NK-92 treated with Interleukin-12 subunit alpha and Interleukin-12 subunit beta, amount 100 ng/mL, for 24 hours (cell line): Measurements from ENCODE around the gene MYO5B.
"Not testable (repeated sequence)": the region's sequence is repeated elsewhere in the genome, so short reads cannot be mapped to it uniquely, and the experiment has no call there.

Experiments used
- DNase-seq: peaks from one replicate; lab custom pipeline; 2025; lab: John Stamatoyannopoulos, UW

The MYO5B gene

DNA sequence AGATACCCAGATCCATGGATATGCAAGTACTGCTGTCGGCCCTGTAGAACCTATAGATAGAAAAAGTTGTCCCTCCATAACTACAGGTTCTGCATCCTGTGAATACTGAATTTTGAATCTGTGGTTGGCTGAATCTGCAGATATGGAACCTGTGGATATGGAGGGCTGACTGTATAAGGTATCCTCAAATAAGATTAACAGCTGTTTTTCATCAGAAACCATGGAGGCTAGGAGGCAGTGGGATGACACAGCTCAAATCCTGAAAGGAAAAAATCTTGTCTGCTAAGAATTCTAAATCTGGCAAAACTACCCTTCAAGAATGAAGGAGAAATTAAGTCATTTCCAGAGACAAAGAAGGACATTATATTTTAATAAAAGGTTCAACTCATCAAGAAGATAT, 367.0 kb downstream of the MYO5B start:
- DNase-seq, result no peak

DNA sequence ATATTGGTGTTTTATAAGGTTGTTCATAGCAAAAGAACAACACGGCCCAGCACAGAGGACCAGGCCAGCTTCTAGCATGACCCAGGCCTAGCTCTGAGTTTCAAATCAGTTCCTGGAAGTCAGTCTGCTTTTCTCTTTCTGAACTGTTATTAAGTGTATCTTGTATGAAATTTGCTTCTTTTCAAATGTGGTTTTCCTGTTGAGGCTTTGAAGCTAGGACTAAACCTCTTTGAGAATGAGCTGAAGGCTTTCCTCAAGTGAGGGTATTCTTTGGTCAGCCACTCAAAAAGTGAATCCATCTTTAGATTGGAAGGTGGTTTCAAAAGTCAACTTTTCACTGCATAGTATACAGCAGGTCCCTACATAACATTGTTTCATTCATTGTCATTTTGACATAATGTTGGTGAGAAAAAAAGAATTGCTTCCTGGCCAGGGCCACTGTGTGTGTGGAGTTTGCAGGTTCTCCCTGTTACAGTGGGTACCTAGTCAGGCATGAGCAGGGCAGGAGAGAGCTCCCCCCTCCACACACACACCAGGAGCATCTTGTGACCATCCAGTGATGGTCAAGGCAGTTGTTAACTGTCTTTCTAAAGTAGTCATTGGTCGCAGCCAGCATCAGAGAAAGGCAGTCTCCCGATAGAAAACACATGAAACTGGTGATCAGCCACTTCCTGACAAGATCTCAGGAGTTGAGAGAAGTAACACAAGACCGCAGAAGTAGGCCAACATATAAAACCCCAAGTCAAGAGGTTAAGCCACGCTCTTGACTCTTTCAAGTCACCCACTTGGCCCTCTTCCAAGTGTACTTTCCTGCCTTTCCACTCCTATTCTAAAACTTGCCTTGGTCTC, 374.9 kb downstream of the MYO5B start:
- peak; percentile 20 for DNase-seq

DNA sequence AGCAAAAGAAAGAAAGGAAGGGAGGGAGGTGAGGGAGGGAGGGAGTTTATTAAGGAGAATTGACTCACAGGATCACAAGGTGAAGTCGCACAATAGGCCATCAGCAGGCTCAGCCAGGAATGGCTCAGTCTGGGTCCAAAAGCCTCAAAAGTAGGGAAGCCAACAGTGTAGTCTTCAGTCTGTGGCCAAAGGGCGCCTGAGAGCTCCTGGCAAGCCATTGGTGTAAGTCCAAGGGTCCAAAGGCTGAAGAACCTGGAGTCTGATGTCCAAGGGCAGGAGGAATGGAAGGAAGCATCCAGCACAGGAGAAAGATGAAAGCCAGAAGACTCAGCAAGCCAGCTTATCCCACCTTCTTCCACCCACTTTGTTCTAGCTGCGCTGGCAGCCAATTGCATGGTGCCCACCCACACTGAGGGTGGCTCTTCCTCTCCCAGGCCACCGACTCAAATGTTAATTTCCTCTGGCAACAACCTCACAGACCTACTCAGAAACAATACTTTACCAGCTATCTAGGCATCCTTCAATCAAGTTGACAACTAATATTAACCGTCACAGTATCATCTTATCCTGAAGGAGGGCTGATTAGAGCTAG, 375.8 kb downstream of the MYO5B start:
- no peak for DNase-seq

DNA sequence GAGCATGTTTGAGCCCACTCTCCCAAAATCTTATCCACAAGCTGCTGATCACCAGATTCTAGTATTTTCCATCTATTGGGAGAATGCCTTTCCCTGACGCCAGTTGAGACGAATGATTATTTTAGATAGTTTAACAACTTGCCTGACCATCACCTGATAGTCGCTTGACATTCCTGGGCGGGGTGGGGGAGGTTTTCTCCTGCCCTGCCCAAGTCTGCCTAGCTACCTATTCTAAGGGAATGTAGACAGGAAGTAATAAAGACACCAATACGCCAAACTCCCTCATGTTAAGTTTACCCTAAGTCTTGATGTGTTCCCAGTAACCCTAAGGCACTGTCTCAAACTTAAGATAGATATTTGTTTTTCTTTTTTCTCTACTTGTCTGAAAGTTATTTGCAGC, 377.0 kb downstream of the MYO5B start:
- no peak for DNase-seq

DNA sequence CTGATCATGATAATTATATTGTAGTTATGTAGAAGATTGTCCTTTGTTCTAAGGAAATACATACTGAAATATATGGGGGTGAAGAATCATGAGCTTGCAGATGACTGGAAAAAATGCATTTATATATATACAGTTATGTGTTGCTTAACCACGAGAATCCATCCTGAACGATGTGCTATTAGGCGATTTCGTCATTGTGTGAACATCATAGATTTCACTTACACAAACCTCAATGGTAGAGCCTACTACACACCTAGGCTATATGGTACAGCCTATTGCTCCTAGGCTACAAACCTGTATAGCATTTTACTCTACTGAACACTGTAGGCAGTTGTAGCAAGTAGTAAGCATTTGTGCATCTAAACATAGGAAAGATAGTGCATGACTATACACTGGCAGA, 379.0 kb downstream of the MYO5B start:
- DNase-seq, result no peak

DNA sequence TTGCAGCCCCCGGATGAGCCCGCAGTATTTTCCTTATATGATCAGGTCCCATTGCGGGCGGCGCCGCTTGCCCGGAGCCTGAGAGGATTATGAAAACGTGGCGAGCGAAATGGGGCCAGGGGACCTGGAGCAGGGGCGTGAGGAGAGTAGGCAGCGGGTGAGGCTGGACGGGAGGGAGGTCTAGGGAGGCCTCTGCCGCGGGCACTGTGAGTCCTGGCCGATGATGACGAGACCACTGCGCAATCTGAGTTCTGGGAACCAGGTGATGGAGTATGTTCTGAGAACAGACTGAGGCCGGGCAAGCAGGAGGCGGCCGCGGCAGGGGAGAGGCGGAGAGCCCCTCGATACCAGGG, 380.8 kb downstream of the MYO5B start:
- peak; percentile 67 for DNase-seq

DNA sequence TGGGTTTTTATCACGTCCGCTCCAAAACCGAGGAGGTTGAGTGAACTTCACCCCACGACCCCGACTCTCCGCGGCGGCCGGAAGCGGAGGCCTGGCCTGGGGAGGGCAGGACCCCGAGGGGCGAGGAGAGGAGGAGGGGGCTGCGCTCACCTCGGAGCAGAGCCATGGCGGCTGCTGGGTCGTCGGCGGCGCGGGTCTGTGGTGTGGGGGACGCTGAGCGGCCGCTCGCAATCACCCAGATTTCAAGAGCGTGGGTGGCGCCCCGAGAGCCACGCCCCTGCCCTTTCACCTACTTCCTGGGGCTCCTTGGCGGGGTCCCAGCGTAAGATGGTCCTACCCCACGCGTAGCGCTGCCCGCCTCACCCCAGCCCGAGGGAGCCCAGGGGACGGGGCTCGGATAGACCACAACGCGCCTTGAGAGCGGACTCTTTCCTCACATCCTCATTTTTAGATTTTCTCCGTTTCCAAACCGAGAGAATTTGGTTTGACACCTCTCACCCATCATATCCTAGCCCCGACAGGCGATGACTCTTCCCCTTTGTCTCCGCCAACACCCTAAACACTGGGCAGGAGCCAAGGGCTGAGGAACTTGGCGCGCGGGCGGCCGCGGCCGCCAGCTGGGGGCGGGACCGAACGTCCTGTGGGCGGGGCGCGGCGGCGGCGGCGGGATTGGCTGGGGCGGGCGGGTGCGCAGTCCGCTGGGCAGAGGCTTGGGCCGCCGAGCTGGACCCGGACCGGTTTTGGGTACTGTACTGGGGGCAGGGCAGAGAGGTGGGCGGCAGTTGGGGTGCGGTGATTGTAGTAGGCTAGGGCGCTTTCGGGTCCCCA, 381.4 kb downstream of the MYO5B start, which contains the start of gene ACAA2:
ACAA2 (minus strand) TSS at position 215 of the 828 bp plus-strand sequence; CDS start at position 166, 49 bp downstream.
- peak; percentile 91 for DNase-seq

DNA sequence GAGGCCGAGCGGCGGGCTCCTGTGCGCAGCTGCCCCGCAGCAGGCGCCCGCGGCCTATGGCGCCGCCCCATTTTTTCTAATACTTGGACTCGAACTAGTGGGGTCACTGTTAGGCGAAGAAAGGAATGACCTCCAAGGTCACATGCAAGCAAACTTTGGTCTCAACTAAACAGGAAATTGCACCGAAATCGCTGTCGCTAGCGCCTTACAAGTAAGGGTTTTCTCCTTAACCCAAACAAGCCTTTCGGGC, 382.0 kb downstream of the MYO5B start:
- DNase-seq, result peak; percentile 70

DNA sequence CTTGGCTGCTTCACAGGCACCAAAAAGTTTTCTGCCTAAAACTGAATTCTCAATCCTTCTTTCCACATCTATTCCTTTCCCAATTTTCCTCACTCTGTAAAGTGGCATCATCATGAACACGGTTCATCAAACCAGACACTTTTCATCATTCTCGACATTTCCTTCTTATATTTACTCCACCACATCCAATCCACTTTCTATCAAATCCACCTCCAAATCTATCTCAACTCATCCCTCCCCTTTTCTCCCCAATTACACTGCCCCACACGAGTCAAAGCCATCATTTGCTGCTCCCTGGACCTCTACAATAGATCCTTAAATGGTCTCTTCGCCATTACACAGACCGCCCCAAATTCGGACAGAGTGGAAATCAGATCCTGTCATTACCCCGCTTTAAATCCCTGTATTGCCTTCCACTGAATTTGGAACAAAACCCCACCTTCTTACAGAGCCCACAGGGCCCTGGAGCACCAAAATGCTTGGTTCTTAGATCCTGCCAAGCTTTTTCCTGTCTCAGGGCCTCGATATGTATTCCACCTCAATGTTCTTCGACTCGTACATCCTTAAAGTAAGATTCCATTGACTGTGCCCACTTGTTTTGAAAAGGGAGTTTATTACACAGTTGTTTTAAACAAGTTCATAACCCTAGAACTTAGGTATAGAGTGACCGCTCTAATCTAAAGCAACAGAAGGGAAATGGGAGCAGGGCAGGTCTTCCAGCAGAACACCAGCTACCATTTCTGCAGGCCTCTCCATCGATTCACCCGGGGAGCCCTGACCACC, 382.5 kb downstream of the MYO5B start:
- DNase-seq, result no peak

DNA sequence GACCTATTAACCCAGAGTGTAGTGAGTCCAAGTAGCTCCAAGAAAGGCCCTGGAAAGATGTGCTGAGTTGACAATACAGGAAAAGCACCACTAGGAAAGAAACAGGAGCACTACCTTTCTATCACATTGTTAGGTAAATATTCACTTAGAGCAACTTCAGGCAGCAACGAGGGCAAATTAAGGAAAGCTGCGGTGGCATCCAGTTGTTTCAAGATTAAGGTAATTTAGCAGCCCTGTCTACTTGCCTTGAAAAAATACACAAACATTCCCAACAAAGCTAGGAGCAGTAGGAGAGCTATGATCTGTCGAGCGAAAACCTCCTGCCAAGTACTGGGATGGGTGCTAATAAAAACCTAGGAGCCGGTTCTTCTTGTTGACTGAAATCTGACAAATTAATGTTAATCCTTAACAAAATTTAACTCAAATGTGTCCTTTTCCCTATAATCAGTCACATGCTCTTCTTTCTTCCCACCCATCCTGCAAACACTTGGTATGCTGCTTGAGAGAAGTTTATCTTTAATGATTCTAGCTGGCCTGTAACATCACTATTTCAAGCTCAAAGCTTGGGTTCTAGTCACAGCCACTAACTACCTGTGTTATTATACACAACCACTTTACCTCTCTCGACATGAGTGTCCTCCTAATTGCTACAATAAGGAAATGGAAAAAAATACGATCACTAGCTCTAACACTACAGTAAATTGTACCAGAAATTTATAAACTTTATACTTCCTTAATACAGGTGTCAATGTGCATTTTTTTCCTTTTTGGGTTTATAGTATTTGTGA, 383.6 kb downstream of the MYO5B start:
- no peak for DNase-seq

DNA sequence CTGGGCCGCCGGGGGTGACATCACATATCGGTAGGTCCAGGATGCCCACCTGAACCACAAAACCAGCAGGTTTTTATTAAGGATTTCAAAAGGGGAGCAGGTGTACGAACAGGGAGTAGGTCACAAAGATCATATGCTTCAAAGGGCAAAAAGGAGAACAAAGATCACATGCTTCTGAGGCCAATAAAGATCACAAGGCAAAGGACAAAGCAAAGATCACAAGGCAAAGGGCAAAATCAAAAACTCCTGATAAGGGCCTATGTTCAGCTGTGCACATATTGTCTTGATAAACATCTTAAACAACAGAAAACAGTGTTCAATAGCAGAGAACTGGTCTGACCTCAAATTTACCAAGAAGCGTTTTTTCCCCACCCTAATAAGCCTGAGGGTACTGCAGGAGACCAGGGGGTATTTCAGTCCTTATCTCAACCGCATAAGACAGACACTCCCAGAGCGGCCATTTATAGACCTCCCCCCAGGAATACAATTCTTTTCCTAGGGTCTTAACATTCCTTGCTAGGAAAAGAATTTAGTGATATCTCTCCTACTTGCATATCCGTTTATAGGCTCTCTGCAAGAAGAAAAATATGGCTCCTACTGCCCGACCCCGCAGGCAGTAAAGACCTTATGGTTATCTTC, 386.3 kb downstream of the MYO5B start:
- DNase-seq, result not testable (repeated sequence)

DNA sequence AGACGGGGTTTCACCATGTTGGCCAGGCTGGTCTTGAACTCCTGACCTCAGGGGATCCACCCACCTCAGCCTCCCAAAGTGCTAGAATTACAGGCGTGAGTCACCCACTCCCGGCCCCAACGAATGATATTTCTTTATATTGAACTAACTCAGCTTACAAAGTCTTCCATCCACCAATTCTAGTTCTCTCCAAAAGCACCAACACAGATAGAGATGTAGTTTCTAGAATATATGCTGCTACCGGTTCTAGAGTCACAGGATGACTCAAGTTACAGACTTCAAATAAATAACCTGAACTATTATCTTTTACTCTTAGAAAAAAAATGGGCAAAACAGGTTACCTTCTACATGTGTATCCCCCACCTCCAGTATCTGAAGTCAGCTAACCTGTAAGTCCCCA, 390.9 kb downstream of the MYO5B start:
- no peak for DNase-seq

DNA sequence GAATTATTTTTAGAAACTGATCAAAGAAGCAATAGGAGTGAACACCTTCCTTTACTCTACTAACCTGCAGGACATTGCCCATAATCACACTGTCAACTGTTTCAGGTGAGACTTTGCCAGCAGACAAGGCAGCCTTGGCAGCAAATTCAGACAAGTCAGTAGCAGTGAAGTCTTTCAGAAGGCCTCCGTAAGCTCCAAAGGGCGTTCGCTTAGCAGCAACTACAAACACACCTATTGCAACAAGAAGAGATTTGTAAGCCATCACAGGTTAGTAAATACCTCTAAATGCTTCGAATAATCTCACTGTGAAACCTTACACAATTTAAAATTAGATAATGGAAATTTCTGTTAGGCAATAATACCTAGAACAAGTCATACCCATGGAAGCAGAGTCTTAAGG, 392.3 kb downstream of the MYO5B start:
- no peak for DNase-seq

DNA sequence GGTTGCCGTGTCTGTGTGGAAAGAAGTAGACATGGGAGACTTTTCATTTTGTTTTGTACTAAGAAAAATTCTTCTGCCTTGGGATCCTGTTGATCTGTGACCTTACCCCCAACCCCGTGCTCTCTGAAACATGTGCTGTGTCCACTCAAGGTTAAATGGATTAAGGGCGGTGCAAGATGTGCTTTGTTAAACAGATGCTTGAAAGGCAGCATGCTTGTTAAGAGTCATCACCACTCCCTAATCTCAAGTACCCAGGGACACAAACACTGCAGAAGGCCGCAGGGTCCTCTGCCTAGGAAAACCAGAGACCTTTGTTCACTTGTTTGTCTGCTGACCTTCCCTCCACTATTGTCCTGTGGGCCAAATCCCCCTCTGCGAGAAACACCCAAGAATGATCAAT, 394.5 kb downstream of the MYO5B start:
- not testable (repeated sequence) for DNase-seq

DNA sequence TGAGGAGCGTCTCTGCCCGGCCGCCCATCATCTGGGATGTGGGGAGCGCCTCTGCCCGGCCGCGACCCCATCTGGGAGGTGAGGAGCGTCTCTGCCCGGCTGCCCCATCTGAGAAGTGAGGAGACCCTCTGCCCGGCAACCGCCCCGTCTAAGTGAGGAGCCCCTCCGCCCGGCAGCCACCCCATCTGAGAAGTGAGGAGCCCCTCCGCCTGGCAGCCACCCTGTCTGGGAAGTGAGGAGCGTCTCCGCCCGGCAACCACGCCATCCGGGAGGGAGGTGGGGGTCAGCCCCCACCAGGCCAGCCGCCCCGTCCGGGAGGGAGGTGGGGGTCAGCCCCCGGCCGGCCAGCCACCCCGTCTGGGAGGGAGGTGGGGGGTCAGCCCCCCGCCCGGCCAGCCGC, 395.1 kb downstream of the MYO5B start:
- not testable (repeated sequence) for DNase-seq

DNA sequence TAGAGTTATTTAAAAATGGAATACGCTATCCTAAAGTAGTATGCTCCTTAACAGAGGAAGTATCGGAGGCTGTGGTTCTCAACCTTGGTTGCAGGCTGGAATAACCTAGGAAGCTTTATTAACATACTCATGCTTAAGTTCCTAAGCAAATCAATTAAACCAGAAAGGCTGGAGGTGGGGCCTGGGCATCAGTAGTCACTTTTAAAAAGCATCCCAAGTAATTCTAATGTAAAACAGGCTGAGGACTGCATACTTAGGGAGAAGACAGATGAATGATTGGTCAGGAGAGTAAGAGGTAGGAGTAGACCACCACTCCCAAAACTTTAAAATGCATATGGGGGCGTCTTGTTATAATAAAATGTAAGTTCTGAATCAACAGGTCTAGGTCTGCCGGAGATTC, 396.9 kb downstream of the MYO5B start:
- no peak for DNase-seq

DNA sequence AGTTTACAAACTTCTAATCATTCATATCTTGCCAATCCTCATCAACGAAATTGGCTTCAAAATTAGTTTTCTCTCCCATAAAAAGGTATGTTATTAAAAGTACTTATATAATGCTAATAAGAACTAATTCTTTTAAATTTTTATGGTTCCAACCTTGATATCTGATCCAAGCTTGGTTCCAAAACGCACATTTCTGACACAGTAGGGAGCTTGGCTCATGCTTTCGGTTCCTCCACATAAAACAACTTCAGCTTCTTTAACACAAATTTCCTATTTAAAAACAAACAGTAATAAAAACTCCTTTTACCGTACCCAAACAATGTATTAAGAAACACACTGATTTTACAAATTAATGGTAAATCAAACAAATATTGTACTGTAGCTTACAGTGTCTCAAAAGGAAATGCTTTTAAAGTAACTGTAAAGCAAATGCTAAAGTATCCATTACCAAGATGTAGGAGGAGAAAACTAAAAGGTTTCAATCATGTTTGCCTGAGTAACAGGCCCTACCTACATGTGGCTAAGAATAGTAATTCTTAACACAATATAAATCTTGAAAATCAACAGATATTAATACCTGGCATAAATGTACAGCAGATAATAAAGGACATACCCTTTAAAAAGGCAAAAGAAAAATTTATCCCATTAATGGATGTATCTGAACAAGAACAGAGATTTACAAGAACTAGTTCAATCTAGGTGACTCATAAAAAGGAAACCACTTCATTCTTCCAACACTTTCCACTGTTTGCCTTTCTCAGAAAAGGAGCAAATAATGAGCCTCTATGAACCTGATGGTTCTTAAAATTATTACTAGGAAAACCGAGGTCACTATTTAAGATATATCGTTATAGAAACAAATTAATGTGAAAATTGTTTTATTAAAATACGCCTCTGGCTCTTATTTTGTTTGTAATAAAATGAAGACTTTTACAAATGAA, 399.1 kb downstream of the MYO5B start:
- no peak for DNase-seq

DNA sequence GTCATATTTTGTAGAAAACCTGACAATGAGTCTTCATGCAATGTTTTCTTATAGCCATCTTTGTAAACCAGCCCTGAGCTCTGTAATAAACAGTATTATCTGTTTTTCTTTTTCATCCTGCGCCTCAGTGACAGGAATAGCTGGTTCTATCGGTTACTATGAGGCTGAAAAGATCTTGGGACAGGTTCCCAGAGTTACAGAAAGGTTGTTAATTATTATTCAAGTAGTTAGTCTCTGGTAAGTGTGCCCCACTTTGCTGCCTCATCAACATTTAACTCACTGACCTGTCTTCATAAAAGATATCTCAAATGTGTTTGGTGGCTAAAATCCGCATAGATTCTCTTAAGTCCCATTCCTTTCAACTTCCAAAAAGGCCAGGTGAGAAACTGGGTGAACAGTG, 400.2 kb downstream of the MYO5B start:
- no peak for DNase-seq

DNA sequence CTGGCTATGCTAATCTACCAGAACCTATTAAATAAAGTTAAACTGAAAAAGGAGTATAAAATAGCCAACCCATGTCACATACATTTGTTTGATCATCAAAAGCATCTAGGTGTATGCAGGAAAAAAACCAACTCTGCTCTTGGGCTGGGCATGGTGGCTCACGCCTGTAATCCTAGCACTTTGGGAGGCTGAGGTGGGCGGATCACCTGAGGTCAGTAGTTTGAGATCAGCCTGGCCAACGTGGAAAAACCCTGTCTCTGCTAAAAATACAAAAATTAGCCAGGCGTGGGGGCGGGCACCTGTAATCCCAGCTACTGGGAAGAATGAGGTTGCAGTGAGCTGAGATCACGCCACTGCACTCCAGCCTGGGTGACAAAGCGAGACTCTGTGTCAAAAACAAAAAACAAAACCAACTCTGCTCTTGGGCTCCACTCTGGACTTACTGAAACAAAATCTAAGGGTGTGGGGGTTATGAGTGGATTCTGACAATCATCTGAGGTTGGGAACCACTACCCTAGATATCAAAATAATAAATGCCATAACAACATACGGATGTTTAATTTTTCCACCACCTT, 405.3 kb downstream of the MYO5B start:
- not testable (repeated sequence) for DNase-seq
